Activated CD8-positive, alpha-beta memory T cell treated with anti-CD3 and anti-CD28 coated beads for 36 hours (primary cell): ENCODE results near the gene CEACAM21. TPM values are rescaled to one million over a fixed set of nuclear protein-coding genes. Genes with fewer than 3 reads are reported as not detected.

ENCODE experiments used
- CTCF ChIA-PET: fragments of 350-600 bp; sonication (Branson Sonifier 250); formaldehyde crosslinking; loops from one replicate; lab custom pipeline; 2021; ENCODE audit warnings: antibody characterized with exemption; lab: Charles Lee
- POLR2A ChIA-PET: fragments of 350-600 bp; sonication (Branson Sonifier 250); formaldehyde crosslinking; loops from one replicate; lab custom pipeline; 2021; ENCODE audit warnings: antibody characterized with exemption; lab: Charles Lee
- total RNA-seq, 2 experiments: library from RNA; stranded (reverse); gene quantifications; one replicate each; pipeline ENCODE4 v1.2.3, GENCODE V29; 2021

Gene CEACAM21
- total RNA-seq, 2 experiments from 2014 or later = 41.9 to 43.8 TPM

- ChIA-PET POLR2A (no interaction called here), CTCF (no interaction called here)
Observed at GRCh38 chr19:41624515-41624914, 48.5 kb downstream of the CEACAM21 start.

- POLR2A ChIA-PET = no interaction called here
- CTCF ChIA-PET = no interaction called here
Observed at GRCh38 chr19:41624937-41625336, 49.0 kb downstream of the CEACAM21 start.

- ChIA-PET POLR2A (no interaction called here), CTCF (interaction anchor here (0.7 kb wide), 1 partner anchor 212 kb away, joined by 4 read pairs; no protein-coding TSS in a partner anchor)
Observed at GRCh38 chr19:41626278-41626677, 50.3 kb downstream of the CEACAM21 start.

GRCh38 chr19:41626877-41627276, 50.9 kb downstream of the CEACAM21 start, which contains the start of gene CEACAM4:
Gene CEACAM4 (minus strand): TSS chr19:41627074. CDS start chr19:41626963, 111 bp downstream.
- CTCF ChIA-PET = no interaction called here

GRCh38 chr19:41627966-41628675, 52.2 kb downstream of the CEACAM21 start:
- ChIA-PET POLR2A (no interaction called here), CTCF (no interaction called here)

More at GRCh38 chr19:41626877-41627276, 50.9 kb downstream of the CEACAM21 start, which contains the start of gene CEACAM4:
- POLR2A ChIA-PET = no interaction called here

Other genes starting within 250 kb of the CEACAM21 start
- gene TGFB1, start 222.2 kb upstream of the CEACAM21 start, total RNA-seq = 100 to 1,000 TPM; 148 to 150 TPM
- gene B9D2, start 212.0 kb upstream of the CEACAM21 start, total RNA-seq = 1 to 10 TPM; 5.5 to 5.6 TPM
- gene TMEM91, start 199.6 kb upstream of the CEACAM21 start, total RNA-seq = 1 to 10 TPM; 2.2 to 3.0 TPM
- 10 to 100 TPM; 52.2 to 57.6 TPM for gene EXOSC5, start 178.8 kb upstream of the CEACAM21 start, total RNA-seq
- gene BCKDHA, start 178.3 kb upstream of the CEACAM21 start, total RNA-seq = 10 to 100 TPM; 21.5 to 24.8 TPM
- under 1 TPM; 0.36 to 0.61 TPM for gene B3GNT8, start 148.8 kb upstream of the CEACAM21 start, total RNA-seq
- gene DMAC2, start 136.3 kb upstream of the CEACAM21 start, total RNA-seq = 10 to 100 TPM; 67.6 to 70.0 TPM
- gene ERICH4, start 133.0 kb upstream of the CEACAM21 start, total RNA-seq = not detected
- not detected for gene CEACAM4, start 50.9 kb downstream of the CEACAM21 start, total RNA-seq
- gene CEACAM7, start 112.1 kb downstream of the CEACAM21 start, total RNA-seq = not detected
- not detected for gene CEACAM5, start 132.5 kb downstream of the CEACAM21 start, total RNA-seq
- gene CEACAM6, start 179.4 kb downstream of the CEACAM21 start, total RNA-seq = not detected
- not detected for gene CEACAM3, start 220.4 kb downstream of the CEACAM21 start, total RNA-seq